Vagina (tissue), 2 donors: ENCODE measurements around the gene SNAI1.

Experiments
- CTCF ChIP-seq, 3 experiments: fragments of 450-650 bp in 2 of 3; fragments of 200-600 bp in 1 of 3; sonication (generic) in 1 of 3; IDR thresholded peaks; one replicate each; pipeline ENCODE4 v1.5.1; 2017 to 2019; ENCODE audit warnings: antibody characterized with exemption in 3 of 3, mild to moderate bottlenecking in 2 of 3, moderate library complexity in 2 of 3
- POLR2A ChIP-seq, 2 donors: fragments of 450-650 bp; IDR thresholded peaks; one replicate each; pipeline ENCODE4 v1.6.1; 2017; ENCODE audit warnings: antibody characterized with exemption in 2 of 2, mild to moderate bottlenecking in 2 of 2, moderate library complexity in 2 of 2
- POLR2AphosphoS5 ChIP-seq, 2 donors: sonication (generic); formaldehyde crosslinking; IDR thresholded peaks; one replicate each; pipeline ENCODE4 v1.9.0; 2017; ENCODE audit warnings: antibody characterized with exemption in 2 of 2, mild to moderate bottlenecking in 2 of 2, low read depth in 1 of 2; ENCODE audit not compliant: insufficient read depth in 1 of 2

GRCh38 chr20:49964964-49965780 is 17.6 kb upstream of the SNAI1 start:
- no peak for TF ChIP-seq CTCF (IDR thresholded peaks at IDR 0.05)
- TF ChIP-seq POLR2A (IDR thresholded peaks at IDR 0.05): no peak
- TF ChIP-seq POLR2AphosphoS5 (IDR thresholded peaks at IDR 0.05; ENCODE audit: insufficient read depth in 1 of 2, low read depth in 1 of 2): no peak
